DND-41 (cell line): Measurements from ENCODE around the gene LRRC46.

Experiments used
- ATAC-seq: fragments of 200-7000 bp; cut with Tn5 transposase; 3 replicates; pipeline ENCODE4 v1.9.1; 2021; ENCODE audit warnings: low read depth; ENCODE audit not compliant: insufficient read depth
- DNase-seq: peaks from one replicate; pipeline ENCODE4 v3.0.0-alpha.2; 2020
- H2AFZ ChIP-seq: 2 replicates; pipeline ENCODE4 v1.6.0; 2012; ENCODE audit warnings: low read depth, low read length
- H3K27ac ChIP-seq: 2 replicates; pipeline ENCODE4 v1.5.1; 2012; ENCODE audit warnings: low read length, inconsistent platforms
- H3K27me3 ChIP-seq: fragments of 200-600 bp; sonication (generic); 2 replicates; pipeline ENCODE4 v1.6.0; 2012; ENCODE audit warnings: low read length, mild to moderate bottlenecking, inconsistent platforms; ENCODE audit not compliant: insufficient read depth, poor library complexity
- H3K36me3 ChIP-seq: 2 replicates; pipeline ENCODE4 v1.5.1; 2012; ENCODE audit warnings: low read length, inconsistent platforms; ENCODE audit not compliant: insufficient read depth
- H3K4me1 ChIP-seq: 2 replicates; pipeline ENCODE4 v1.5.1; 2012; ENCODE audit warnings: mild to moderate bottlenecking, low read length; ENCODE audit not compliant: insufficient read depth
- H3K4me2 ChIP-seq: 2 replicates; pipeline ENCODE4 v1.6.0; 2012; ENCODE audit warnings: mild to moderate bottlenecking, moderate library complexity, low read length, inconsistent platforms; ENCODE audit not compliant: insufficient read depth
- H3K4me3 ChIP-seq, 2 experiments: fragments of 200-600 bp in 1 of 2; shearing (Covaris generic) in 1 of 2; 2 replicates each; pipeline ENCODE4 v1.5.1; 2012 to 2016; ENCODE audit warnings: inconsistent platforms in 2 of 2, low read length in 2 of 2, mild to moderate bottlenecking in 2 of 2, low read depth in 1 of 2, moderate library complexity in 1 of 2
- H3K79me2 ChIP-seq: 2 replicates; pipeline ENCODE4 v1.6.0; 2012; ENCODE audit warnings: low read length, inconsistent platforms; ENCODE audit not compliant: insufficient read depth
- H3K9ac ChIP-seq: 2 replicates; pipeline ENCODE4 v1.6.0; 2012; ENCODE audit warnings: low read depth, mild to moderate bottlenecking, inconsistent platforms, low read length, moderate library complexity
- H3K9me3 ChIP-seq: 2 replicates; pipeline ENCODE4 v1.5.1; 2012; ENCODE audit warnings: low read length, moderate library complexity, mild to moderate bottlenecking, inconsistent platforms; ENCODE audit not compliant: insufficient read depth, severe bottlenecking
- H4K20me1 ChIP-seq: 2 replicates; pipeline ENCODE4 v1.6.0; 2012; ENCODE audit warnings: low read length; ENCODE audit not compliant: insufficient read depth
- EZH2 ChIP-seq: IDR thresholded peaks from 3 replicates; pipeline ENCODE4 v1.6.1; 2012; ENCODE audit warnings: borderline replicate concordance, low read depth, mild to moderate bottlenecking, moderate library complexity, low read length, inconsistent platforms; ENCODE audit not compliant: severe bottlenecking
- TF ChIP-seq, protein P1 (sequence below): IDR thresholded peaks from 2 replicates; pipeline ENCODE4 v1.5.1; 2012; ENCODE audit warnings: borderline replicate concordance, low read length, moderate library complexity, mild to moderate bottlenecking; ENCODE audit not compliant: poor library complexity, severe bottlenecking; ENCODE audit errors: extremely low read depth

The LRRC46 gene

DNA sequence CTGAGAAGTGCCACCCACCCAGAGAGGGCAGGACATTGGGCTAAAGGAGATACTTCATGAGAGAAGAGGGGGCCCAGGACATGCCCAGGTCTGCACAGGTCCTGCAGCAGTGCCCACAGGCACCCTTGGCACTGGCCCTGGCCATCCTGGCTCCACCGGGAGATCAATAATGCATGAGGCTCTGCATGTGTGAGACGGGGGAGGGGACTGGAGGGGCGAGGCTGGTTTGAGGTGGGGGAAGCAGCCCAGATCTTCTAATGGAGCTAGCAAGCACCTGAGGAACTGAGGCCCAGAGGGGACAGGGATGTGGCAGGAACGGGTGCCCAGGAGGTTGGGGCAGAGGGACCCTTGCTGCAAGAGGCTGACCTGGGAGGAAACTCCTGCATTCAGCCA, 10.4 kb upstream of the LRRC46 start:
- Histone ChIP-seq H3K4me3 (peak overlapping the region; percentile 85 to 88; a peak in 3 of 4 replicates), H3K9me3 (no peaks in the 10 kb centered on the region), H4K20me1 (no peaks in the 10 kb centered on the region; the same call in 1 of the 2 replicates), H2AFZ (peak overlapping the region; percentile 84), H3K79me2 (peaks cover 19% of the 10 kb centered on the region), H3K36me3 (peaks cover 53% of the 10 kb centered on the region), H3K9ac (peak overlapping the region; percentile 79), H3K4me1 (peaks cover 24% of the 10 kb centered on the region), H3K4me2 (peak overlapping the region; percentile 99), H3K27me3 (no peaks in the 10 kb centered on the region), H3K27ac (peak overlapping the region; percentile 78)
- TF ChIP-seq, protein P1, sequence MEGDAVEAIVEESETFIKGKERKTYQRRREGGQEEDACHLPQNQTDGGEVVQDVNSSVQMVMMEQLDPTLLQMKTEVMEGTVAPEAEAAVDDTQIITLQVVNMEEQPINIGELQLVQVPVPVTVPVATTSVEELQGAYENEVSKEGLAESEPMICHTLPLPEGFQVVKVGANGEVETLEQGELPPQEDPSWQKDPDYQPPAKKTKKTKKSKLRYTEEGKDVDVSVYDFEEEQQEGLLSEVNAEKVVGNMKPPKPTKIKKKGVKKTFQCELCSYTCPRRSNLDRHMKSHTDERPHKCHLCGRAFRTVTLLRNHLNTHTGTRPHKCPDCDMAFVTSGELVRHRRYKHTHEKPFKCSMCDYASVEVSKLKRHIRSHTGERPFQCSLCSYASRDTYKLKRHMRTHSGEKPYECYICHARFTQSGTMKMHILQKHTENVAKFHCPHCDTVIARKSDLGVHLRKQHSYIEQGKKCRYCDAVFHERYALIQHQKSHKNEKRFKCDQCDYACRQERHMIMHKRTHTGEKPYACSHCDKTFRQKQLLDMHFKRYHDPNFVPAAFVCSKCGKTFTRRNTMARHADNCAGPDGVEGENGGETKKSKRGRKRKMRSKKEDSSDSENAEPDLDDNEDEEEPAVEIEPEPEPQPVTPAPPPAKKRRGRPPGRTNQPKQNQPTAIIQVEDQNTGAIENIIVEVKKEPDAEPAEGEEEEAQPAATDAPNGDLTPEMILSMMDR: no peak
- TF ChIP-seq EZH2: no peak
- DNase-seq (peak; percentile 15), ATAC-seq (no peak)

DNA sequence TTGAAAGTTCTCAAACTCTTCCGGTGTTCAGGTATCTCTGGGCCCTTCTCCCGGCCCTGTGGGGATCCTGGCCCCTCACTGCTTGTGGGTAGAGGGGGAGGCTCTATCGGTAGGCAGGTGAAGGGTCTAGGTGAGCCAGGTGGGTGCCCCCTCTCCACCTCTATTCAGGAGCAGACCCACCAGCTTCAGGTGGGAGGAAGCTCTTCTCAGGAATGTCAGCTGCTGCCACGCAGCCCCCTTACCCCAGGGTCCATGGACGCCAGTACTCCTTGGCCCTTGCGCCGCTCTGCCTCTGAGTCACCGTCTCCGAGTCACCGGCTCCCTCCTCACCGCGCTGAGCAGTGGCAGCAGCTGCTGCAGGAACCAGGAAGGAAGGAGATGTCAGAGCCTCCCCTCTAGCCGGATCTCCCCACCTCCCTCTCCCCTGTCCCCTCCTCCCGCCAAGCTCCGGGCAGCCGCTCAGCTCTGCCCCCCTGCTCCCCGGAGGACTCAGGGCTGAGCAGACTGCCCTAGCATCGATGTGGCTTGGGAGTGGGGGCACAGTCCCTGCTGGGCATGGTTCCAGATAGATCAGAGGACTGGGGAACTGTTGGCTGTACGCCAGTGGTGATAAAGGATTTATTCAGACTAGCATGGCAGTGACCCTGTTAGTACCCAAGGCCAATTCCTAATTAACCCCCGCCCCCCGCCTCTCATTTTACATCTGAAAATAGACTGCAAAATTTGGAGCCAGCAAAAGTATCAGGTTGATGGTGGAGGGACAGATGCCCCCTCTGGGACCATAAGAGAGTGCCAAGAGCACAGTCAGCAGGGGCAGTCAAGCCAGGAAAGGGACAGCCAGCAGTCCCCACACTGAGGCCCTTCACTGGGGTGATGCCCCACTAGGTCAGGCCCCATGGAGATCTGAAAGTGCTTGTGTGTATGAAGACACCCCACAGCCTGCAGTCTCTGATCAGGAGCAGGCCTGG, 9.8 kb upstream of the LRRC46 start, which contains the start of gene OSBPL7:
TSS of gene OSBPL7 (minus strand) at position 371 of the 968 bp plus-strand sequence. CDS start 1,516 bp downstream, outside the sequence.
- H4K20me1 ChIP-seq: no peaks in the 10 kb centered on the region; the same call in 1 of the 2 replicates
- DNase-seq: peak; percentile 90
- peak within 1 kb of the TSS; percentile 99 for H3K4me2 ChIP-seq
- H3K4me1 ChIP-seq: peaks cover 24% of the 10 kb centered on the region
- peak; percentile 99 for ATAC-seq
- peak within 1 kb of the TSS; percentile 78 for H3K27ac ChIP-seq
- H3K9ac ChIP-seq: peak within 1 kb of the TSS; percentile 79
- peaks cover 53% of the 10 kb centered on the region for H3K36me3 ChIP-seq
- no peaks in the 10 kb centered on the region for H3K27me3 ChIP-seq
- H2AFZ ChIP-seq: peak within 1 kb of the TSS; percentile 84
- TF ChIP-seq, protein P1: peak; percentile 86
- TF ChIP-seq EZH2: no peak
- peaks cover 19% of the 10 kb centered on the region for H3K79me2 ChIP-seq
- H3K4me3 ChIP-seq: peak within 1 kb of the TSS; percentile 85 to 88; a peak in 3 of 4 replicates
- H3K9me3 ChIP-seq: no peaks in the 10 kb centered on the region

DNA sequence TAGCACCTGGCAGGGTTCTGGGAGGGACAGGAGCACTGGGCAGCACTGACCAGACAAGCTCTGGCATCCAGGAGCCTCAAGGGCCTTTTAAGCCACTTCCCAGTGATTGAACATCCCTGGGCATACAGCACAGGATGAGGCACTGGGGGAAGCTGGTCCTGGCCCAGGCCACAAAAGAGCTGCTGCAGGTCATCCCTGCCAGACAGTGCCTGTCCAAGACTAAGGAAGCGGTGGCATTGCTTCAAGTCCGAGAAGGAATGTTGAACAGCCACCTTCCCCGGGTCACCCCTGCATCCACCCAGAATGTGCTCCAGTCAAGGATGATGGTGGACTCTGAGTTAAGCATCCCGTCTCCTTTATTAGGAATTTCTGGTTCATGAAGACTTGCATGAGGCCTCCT, 8.7 kb upstream of the LRRC46 start:
- ATAC-seq (no peak), DNase-seq (no peak)
- Histone ChIP-seq H3K4me3 (no peak overlapping the region), H4K20me1 (no peaks in the 10 kb centered on the region; the same call in 1 of the 2 replicates), H3K9me3 (no peaks in the 10 kb centered on the region), H3K4me1 (peaks cover 24% of the 10 kb centered on the region), H3K27ac (no peak overlapping the region), H2AFZ (no peak overlapping the region), H3K36me3 (peaks cover 54% of the 10 kb centered on the region), H3K4me2 (no peak overlapping the region), H3K9ac (no peak overlapping the region), H3K79me2 (peaks cover 19% of the 10 kb centered on the region), H3K27me3 (no peaks in the 10 kb centered on the region)
- no peak for TF ChIP-seq EZH2
- TF ChIP-seq, protein P1: no peak
